Measurements from ENCODE around the gene ZC3H6. TPM values are rescaled to one million over a fixed set of nuclear protein-coding genes. Genes with fewer than 3 reads are reported as not detected.
"Not testable (repeated sequence)": the region's sequence is repeated elsewhere in the genome, so short reads cannot be mapped to it uniquely, and the experiment has no call there.

The ZC3H6 gene
- total RNA-seq, 2 experiments from 2014 or later: 18.0 to 21.4 TPM

DNA sequence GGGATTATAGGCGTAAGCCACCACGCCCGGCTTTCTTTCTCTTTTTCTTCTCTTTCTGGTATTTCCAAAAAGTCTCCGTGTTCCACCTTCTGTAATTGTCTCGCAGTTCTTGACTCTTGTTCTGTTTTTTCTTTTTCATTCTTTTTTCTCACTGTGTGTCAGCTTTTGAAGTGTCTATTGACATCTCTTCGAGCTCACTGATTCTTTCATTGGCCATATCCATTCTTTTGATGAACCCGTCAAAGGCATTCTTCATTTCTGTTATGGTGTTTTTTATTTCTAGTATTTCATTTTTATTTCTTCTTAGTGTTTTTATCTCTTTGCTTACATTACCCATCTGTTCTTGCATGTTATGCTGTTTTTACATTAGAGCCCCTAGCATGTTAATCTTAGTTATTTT, 84.7 kb downstream of the ZC3H6 start:
- POLR2A ChIA-PET; intact Hi-C loops (cut with DNase I, micrococcal nuclease): not testable (repeated sequence)

More for the DNA sequence above, 84.7 kb downstream of the ZC3H6 start:
- H3K4me3 ChIP-seq (ENCODE audit: low read length); H3K36me3 Mint-ChIP-seq (ENCODE audit: low read depth); H3K27me3 Mint-ChIP-seq; H3K4me1 Mint-ChIP-seq (ENCODE audit: low read depth); H3K9me3 Mint-ChIP-seq; H3K36me3 ChIP-seq (ENCODE audit: insufficient read depth, low read length); H3K27ac ChIP-seq (ENCODE audit: low read depth in 1 of 2, low read length in 2 of 2); DNase-seq; ATAC-seq (ENCODE audit: poor library complexity); H3K27me3 ChIP-seq (ENCODE audit: control insufficient read depth in 1 of 2, insufficient read depth in 2 of 2, low read length in 2 of 2); H3K4me1 ChIP-seq (ENCODE audit: insufficient read depth, low read length); H3K27ac Mint-ChIP-seq; H3K4me3 Mint-ChIP-seq; H3K9me3 ChIP-seq (ENCODE audit: control insufficient read depth in 1 of 2, insufficient read depth in 1 of 2, low read length in 2 of 2); CTCF ChIA-PET: not testable (repeated sequence)

Other genes starting within 250 kb of the ZC3H6 start
- gene TMEM87B, start 220.3 kb upstream of the ZC3H6 start, total RNA-seq: 10 to 100 TPM in 1 of 2 experiments, 1 to 10 TPM in 1; 8.9 to 12.1 TPM
- gene FBLN7, start 137.2 kb upstream of the ZC3H6 start, total RNA-seq: 10 to 100 TPM; 27.0 to 27.2 TPM
- gene ZC3H8, start 20.6 kb upstream of the ZC3H6 start, total RNA-seq: 10 to 100 TPM; 10.2 to 16.2 TPM
- gene RGPD8, start 158.0 kb downstream of the ZC3H6 start, total RNA-seq: 10 to 100 TPM; 61.1 to 65.9 TPM
- gene TTL, start 206.6 kb downstream of the ZC3H6 start, total RNA-seq: 10 to 100 TPM in 1 of 2 experiments, 1 to 10 TPM in 1; 9.9 to 10.8 TPM